HG02759 (cell line): ENCODE data around the gene CACNA1F.

Experiments
- ATAC-seq: cut with Tn5 transposase; IDR thresholded peaks from one replicate; pipeline ENCODE4 v1.9.1; 2021; ENCODE audit warnings: mild to moderate bottlenecking, moderate library complexity; ENCODE audit not compliant: unreplicated experiment

Gene CACNA1F

DNA sequence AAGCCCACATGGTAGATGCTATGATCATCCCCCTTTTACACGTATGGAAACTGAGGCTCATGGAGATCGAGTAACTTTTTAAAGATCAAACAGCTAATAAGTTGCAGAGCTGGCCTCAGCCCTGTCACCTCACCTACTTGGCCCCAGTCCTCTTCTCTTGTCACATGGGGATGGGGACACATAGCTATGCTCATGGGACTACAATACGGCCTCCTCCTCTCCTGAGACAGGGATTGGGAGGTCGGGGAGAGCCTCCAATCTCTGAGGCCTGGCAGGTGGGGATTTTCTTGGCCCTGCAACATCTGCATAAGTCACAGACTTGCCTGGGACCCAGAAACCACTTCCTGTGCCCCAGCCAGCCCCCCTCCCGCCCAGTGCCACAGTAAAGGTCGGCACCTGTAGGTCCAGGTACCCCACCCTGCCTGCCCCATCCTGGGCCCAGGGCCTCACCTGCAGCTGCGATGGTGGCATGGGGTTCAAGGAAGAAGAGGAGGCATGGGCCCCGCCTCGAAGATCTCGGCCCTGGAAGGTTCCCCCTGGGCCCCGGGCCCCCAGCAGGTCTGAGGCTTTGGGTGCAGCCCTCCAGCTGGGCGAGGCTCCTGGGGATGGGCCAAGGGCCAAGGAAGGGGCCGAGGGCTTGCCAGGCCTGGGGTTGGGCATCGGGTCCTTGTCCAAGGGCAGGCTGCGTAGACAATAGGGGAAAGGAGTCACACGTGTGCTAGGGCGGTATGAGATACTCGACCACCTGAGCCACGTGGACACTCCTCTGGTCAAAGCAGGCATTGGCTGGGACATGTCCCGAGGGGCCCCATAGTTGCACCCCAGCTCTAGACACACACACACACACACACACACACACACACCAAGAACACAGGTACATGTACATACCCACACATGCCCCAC, 25.0 kb upstream of the CACNA1F start:
- no peak for ATAC-seq

DNA sequence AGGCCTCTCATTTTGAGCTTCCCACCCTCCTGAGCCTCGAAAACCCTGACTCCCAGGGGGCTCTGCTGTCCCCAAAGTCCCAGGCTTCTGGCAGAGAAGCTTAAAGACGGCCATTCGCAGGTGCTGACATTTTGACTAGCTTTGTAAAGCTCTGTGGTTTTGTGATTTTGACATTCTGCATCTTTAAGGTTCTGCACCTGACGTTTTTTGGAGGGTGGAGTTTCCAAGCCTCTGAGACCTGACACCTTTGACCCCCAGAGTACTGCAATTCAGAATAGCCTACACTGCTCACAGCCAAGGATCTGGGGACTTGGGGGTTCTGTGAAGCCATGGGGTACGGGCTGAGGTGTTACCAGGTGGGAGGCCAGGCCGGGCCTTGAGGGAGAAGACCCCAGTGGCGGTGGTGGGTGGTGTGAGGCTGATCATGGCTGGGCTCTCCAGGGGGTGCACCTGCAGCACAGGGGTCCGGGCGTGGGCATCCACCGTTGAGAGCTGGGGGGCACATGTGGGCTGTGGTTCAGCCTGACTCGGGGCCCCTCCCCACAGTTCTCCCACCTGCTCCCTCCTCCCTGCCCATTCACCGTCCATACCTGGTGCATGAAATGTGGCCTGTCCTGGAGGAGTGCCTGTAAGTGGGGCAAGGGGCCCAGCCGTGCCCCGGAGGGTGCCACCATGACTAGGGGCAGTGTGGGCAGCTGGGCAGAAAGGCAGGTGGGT, 24.1 kb upstream of the CACNA1F start:
- no peak for ATAC-seq

DNA sequence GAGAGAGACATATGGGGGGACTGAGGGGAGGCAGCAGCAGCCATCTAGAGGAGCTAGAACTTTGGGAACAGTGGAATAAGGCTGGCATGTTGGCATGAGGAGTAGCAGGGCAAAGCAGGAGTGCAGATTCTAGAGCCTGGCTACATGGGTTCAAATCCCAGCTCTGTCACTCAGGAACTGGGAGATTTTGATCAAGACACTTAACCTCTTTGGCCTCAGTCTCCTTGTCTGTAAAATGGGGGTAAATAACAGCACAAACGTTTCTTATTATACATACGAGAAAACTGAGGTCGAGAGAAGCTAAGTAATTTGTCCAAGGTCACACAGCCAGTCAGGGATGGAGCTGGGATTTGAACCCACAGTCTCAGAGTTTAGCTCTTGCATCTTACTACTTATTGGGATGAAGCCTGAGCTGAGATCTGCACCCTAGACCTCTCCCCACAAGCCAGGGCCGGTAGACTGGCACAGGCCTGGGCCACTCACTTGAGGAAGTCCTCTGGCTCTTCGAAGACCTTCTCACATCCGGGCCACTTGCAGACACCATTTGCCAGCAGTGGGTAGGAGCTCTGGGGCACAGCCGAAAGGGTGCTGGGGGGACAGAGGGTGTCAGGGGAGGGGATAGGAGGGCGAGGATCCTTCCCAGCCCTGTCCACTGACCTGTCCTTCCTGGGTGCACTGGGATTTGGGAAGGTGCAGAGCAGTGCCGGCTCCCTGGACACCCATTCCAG, 23.3 kb upstream of the CACNA1F start:
- no peak for ATAC-seq

GRCh38 chrX:49254639-49255038, 21.5 kb upstream of the CACNA1F start:
- ATAC-seq: no peak

GRCh38 chrX:49251325-49251724, 18.2 kb upstream of the CACNA1F start:
- ATAC-seq: no peak

GRCh38 chrX:49250578-49250977, 17.4 kb upstream of the CACNA1F start:
- no peak for ATAC-seq

DNA sequence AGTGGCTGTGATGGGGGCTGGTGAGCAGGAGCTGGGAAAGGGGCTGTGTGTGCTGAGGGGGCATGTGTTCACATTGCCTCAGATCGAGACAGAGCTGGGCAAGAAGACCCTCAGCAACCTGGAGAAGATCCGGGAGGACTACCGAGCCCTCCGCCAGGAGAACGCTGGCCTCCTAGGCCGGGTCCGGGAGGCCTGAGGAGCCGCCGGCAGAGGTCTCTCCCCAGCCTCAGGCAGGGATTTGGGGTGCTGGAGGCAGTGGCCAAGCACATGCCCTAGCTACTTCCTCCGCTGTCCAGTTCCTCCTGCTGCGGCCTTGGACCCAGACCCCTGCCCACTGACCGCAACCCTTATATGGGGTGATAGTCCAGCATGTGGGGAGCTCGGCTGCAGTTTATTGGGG, 16.9 kb upstream of the CACNA1F start:
- ATAC-seq: no peak

- no peak for ATAC-seq
These were observed 16.5 kb upstream of the CACNA1F start for GRCh38 chrX:49249616-49250015.

GRCh38 chrX:49249071-49249470, 15.9 kb upstream of the CACNA1F start:
- ATAC-seq: no peak

- no peak for ATAC-seq
These were observed 15.0 kb upstream of the CACNA1F start for GRCh38 chrX:49247916-49248811.

DNA sequence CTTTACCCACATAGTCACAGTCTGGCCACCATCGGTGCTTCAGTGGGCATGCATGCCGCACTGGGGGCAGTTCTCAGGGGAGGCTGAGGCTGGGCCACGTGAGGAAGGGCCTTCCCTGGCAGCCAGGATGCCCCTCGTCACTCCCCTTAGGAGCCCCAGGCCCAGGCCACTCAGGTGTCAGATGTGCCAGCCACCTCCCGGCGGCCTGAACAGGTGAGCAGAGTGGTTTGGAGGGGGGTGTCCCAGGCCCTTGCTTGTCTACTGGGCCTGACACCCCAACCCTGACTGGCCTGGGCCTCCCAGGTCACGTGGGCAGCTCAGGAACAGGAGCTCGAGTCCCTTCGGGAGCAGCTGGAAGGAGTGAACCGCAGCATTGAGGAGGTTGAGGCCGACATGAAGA, 14.2 kb upstream of the CACNA1F start:
- no peak for ATAC-seq

DNA sequence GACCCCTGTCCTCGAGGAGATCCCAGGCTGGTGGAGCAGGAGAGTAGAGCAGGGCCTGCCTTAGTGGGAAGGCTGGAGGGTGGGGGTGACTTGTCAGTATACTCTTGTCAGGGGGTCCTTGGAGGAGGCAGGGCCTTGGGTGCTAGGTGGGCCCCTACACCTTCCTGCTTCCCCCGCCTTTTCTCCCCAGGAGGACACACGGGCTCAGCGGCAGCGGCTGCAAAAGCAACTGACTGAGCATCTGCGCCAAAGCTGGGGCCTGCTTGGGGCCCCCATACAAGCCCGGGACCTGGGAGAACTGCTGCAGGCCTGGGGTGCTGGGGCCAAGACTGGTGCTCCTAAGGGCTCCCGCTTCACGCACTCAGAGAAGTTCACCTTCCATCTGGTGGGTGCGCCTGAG, 13.4 kb upstream of the CACNA1F start:
- no peak for ATAC-seq

GRCh38 chrX:49244207-49244606, 11.1 kb upstream of the CACNA1F start:
- ATAC-seq: no peak

- ATAC-seq: no peak
These were observed 10.0 kb upstream of the CACNA1F start for GRCh38 chrX:49243166-49243565.

DNA sequence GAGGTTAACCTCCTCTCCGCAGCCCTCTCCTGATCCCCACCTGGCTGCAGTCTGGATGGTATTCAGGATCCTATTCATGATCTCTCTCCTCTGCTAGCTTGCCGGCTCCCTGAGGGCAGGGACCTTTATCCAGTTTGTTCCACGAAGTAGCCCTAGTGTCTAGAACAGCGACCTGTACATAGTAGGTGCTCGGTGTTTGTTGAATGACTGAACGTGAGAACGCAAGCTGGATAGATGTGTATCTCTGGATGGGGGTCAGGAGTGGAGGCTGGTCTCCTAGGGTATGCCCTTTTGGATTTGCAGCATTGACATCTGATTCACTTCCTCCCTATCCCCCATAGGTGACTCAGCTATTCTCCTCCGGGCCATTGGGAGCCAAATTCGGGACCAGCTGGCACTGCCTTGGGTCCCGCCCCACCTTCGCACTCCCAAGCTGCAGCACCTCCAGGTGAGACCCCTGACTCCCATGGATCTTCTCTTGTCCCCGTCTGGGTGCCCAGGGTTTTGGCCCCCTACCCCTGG, 9.5 kb upstream of the CACNA1F start:
- ATAC-seq: no peak

GRCh38 chrX:49238735-49239134, 5.6 kb upstream of the CACNA1F start:
- ATAC-seq: no peak

- no peak for ATAC-seq
These were observed 3.9 kb upstream of the CACNA1F start for GRCh38 chrX:49237060-49237459.

DNA sequence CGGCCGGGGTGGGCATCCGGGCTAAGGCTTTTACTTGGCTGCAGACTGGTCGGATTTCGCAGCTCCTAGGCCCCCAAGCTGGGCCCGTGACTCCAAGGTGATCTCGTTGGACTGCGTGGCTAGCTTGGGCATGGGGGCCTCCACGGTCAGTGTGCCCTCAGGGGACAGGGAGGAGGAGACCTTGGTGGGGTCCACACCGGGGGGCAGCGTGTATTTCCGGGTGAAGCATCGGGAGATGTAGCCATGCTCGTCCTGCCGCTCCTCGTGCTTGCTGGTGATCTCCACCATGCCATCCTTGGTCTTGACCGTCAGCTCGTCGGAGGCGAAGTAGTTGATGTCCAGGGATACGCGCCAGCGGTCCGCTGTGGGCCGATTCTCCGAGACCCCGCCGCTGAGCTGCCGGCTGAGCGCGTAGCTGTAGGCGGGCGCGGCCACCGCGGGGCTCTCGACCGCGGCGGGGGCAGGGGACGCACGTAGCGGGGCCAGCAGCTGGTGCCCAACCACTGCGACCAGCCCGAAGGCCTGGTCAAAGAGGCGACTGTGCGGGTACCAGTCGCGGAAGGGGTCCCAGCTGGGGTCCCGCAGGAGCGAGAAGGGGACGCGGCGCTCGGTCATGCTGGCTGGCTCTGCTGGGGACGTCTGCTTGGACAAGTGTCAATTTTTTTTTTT, 881 bp upstream of the CACNA1F start:
- no peak for ATAC-seq

- no peak for ATAC-seq
These were observed 615 bp downstream of the CACNA1F start for GRCh38 chrX:49232525-49232924.
